Testis (tissue), 3 donors: ENCODE measurements around the gene ABCG5. TPM values are rescaled to one million over a fixed set of nuclear protein-coding genes. Genes with fewer than 3 reads are reported as not detected.

Source experiments
- DNase-seq: peaks from one replicate; pipeline ENCODE4 v3.0.0-alpha.2; 2019
- H3K27ac ChIP-seq, 2 donors: fragments of 200-600 bp; sonication (generic); one replicate each; pipeline ENCODE4 v1.5.1; 2019
- H3K27me3 ChIP-seq: fragments of 200-600 bp; sonication (generic); one replicate; pipeline ENCODE4 v1.5.1; 2019
- H3K36me3 ChIP-seq: fragments of 200-600 bp; sonication (generic); one replicate; pipeline ENCODE4 v1.5.1; 2017; ENCODE audit warnings: low read depth; ENCODE audit errors: missing control alignments
- H3K4me1 ChIP-seq: fragments of 200-600 bp; sonication (generic); one replicate; pipeline ENCODE4 v1.5.1; 2019
- H3K4me3 ChIP-seq, 2 donors: fragments of 200-600 bp; sonication (generic); one replicate each; pipeline ENCODE4 v1.5.1; 2017 to 2019
- H3K9me3 ChIP-seq: fragments of 200-600 bp; sonication (generic); one replicate; pipeline ENCODE4 v1.5.1; 2017
- POLR2A ChIP-seq: fragments of 450-650 bp; IDR thresholded peaks from one replicate; pipeline ENCODE4 v1.6.1; 2017; ENCODE audit warnings: antibody characterized with exemption, mild to moderate bottlenecking, moderate library complexity
- WGBS, 2 donors: methylation state at CpG; one replicate each; pipeline ENCODE4 v1.1.5; 2018; 5-methylcytosine and 5-hydroxymethylcytosine counted together
- intact Hi-C: fragments of 100-400 bp; cut with DNase I; formaldehyde crosslinking; loops from one replicate; pipeline ENCODE4 v1.15.1; 2023; ENCODE audit warnings: low total_unique reads
- polyA plus RNA-seq: library from polyadenylated mRNA; stranded (reverse); fragments of 350-450 nt; fragmentation: Illumina TruSeq; extraction: RNeasy Lipid Tissue Mini Kit (QIAGEN cat#74804); gene quantifications from one replicate; pipeline ENCODE4 v1.2.3, GENCODE V29; 2014; ENCODE audit warnings: low read depth, low replicate concordance; ENCODE audit not compliant: insufficient read depth
- total RNA-seq, 2 donors: library from RNA; depleted of rRNA; stranded (reverse); fragments of >200 nt; gene quantifications; one replicate each; pipeline ENCODE4 v1.2.3, GENCODE V29; 2016
- TF ChIP-seq, protein P1 (sequence below), 3 experiments: fragments of 450-650 bp in 2 of 3; fragments of 200-600 bp in 1 of 3; sonication (generic) in 1 of 3; IDR thresholded peaks; one replicate each; pipeline ENCODE4 v1.5.1; 2016 to 2019; ENCODE audit warnings: antibody characterized with exemption in 3 of 3, mild to moderate bottlenecking in 2 of 3, moderate library complexity in 1 of 3

ABCG5 gene
- total and polyA plus RNA-seq, 3 donors from 2014 or later = 0.16 TPM; not detected in 2

DNA sequence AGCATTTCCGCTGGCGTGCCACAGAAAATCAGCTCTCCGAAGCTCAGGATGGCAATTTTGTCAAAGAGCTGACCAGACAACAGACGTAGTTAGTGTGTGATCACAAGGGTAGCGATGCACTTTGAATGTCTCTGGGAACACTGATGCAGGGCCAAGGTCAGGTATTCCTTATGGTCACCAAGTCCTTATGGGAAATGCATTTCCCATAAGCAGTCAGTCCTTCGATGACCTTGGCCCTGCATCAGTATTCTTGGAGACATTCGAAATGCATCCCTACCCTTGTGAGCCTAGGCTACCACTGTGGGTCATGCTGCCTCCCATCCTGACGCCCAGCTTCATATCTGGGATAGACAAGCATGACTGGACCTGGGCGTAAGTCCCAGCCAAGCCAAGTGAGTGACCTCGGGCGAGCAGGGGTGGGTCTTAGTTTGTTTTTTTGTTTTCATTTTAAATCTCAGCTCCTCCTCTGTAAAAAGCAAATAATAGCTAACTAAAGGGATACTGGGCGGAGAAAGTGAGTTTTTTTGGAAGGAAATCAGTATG is 13.6 kb downstream of the ABCG5 start:
- H3K27ac ChIP-seq = no peak overlapping the region
- H3K4me3 ChIP-seq = no peak overlapping the region
- no peak for DNase-seq
- H3K27me3 ChIP-seq = no peaks in the 10 kb centered on the region
- TF ChIP-seq, protein P1, sequence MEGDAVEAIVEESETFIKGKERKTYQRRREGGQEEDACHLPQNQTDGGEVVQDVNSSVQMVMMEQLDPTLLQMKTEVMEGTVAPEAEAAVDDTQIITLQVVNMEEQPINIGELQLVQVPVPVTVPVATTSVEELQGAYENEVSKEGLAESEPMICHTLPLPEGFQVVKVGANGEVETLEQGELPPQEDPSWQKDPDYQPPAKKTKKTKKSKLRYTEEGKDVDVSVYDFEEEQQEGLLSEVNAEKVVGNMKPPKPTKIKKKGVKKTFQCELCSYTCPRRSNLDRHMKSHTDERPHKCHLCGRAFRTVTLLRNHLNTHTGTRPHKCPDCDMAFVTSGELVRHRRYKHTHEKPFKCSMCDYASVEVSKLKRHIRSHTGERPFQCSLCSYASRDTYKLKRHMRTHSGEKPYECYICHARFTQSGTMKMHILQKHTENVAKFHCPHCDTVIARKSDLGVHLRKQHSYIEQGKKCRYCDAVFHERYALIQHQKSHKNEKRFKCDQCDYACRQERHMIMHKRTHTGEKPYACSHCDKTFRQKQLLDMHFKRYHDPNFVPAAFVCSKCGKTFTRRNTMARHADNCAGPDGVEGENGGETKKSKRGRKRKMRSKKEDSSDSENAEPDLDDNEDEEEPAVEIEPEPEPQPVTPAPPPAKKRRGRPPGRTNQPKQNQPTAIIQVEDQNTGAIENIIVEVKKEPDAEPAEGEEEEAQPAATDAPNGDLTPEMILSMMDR (IDR thresholded peaks at IDR 0.05) = no peak
- TF ChIP-seq POLR2A = no peak
- whole genome bisulfite sequencing, 2 donors = 72 to 91% methylated on average over 12 of the region's 12 CpGs
- intact Hi-C loops = no loop called here
- H3K4me1 ChIP-seq = no peaks in the 10 kb centered on the region
- no peaks in the 10 kb centered on the region for H3K9me3 ChIP-seq
- H3K36me3 ChIP-seq = no peaks in the 10 kb centered on the region

GRCh38 chr2:43824512-43824911 is 14.1 kb downstream of the ABCG5 start:
- DNase-seq = no peak
- Histone ChIP-seq H3K4me1 (no peaks in the 10 kb centered on the region), H3K27me3 (no peaks in the 10 kb centered on the region), H3K27ac (no peak overlapping the region), H3K4me3 (no peak overlapping the region), H3K36me3 (no peaks in the 10 kb centered on the region), H3K9me3 (no peaks in the 10 kb centered on the region)
- TF ChIP-seq POLR2A = no peak
- TF ChIP-seq, protein P1 (IDR thresholded peaks at IDR 0.05) = no peak
- intact Hi-C loops = no loop called here
- WGBS, 2 donors = 89 to 95% methylated on average over 2 of the region's 2 CpGs

GRCh38 chr2:43823751-43824150 is 14.9 kb downstream of the ABCG5 start:
- no peaks in the 10 kb centered on the region for H3K4me1 ChIP-seq
- H3K36me3 ChIP-seq = no peaks in the 10 kb centered on the region
- H3K27me3 ChIP-seq = no peaks in the 10 kb centered on the region
- 88 to 92% methylated on average over 11 of the region's 11 CpGs for WGBS, 2 donors
- intact Hi-C loops = no loop called here
- no peaks in the 10 kb centered on the region for H3K9me3 ChIP-seq
- H3K4me3 ChIP-seq = no peak overlapping the region
- TF ChIP-seq POLR2A = no peak
- TF ChIP-seq, protein P1 (IDR thresholded peaks at IDR 0.05) = no peak
- no peak overlapping the region for H3K27ac ChIP-seq
- no peak for DNase-seq

DNA sequence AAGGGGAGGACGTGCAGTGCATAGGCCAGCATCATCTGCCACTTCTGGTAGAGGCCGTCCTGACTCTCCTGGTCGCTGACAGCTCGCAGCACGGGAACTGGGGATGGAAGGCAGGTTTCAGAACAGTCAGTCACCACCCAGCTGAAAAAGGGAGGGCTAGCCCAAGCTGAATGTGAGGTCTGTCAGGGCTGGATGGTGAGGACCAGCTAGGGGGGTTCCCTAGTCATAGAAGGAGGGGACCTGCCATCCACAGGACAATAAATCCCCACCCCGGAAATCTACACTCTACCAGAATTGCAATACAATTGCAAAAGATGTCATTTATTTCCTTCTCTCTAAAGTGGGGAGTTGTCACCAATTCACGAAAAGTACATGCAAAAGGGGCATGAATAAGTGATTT is 15.8 kb downstream of the ABCG5 start:
- Histone ChIP-seq H3K4me3 (no peak overlapping the region), H3K27ac (no peak overlapping the region), H3K9me3 (no peaks in the 10 kb centered on the region), H3K4me1 (no peaks in the 10 kb centered on the region), H3K27me3 (no peaks in the 10 kb centered on the region), H3K36me3 (no peaks in the 10 kb centered on the region)
- WGBS, 2 donors = 86 to 94% methylated on average over 6 to 7 of the region's 7 CpGs
- DNase-seq = no peak
- intact Hi-C loops = no loop called here
- TF ChIP-seq, protein P1 (IDR thresholded peaks at IDR 0.05) = no peak
- TF ChIP-seq POLR2A = no peak

- Histone ChIP-seq H3K36me3 (no peaks in the 10 kb centered on the region), H3K4me3 (no peak overlapping the region), H3K27ac (no peak overlapping the region), H3K9me3 (no peaks in the 10 kb centered on the region), H3K27me3 (no peaks in the 10 kb centered on the region), H3K4me1 (no peaks in the 10 kb centered on the region)
- intact Hi-C loops = no loop called here
- TF ChIP-seq, protein P1 (IDR thresholded peaks at IDR 0.05) = no peak
- TF ChIP-seq POLR2A = no peak
- no peak for DNase-seq
- WGBS, 2 donors = 45 to 51% methylated on average over 7 of the region's 7 CpGs
These were observed 19.0 kb downstream of the ABCG5 start for GRCh38 chr2:43819491-43820163.
